Panc1 (cell line): Measurements from ENCODE around the gene HOATZ. TPM values are rescaled to one million over a fixed set of nuclear protein-coding genes. Genes with fewer than 3 reads are reported as not detected.

ENCODE experiments used
- ATAC-seq: fragments of 200-7000 bp; cut with Tn5 transposase; 2 replicates; pipeline ENCODE4 v1.9.1; 2020; ENCODE audit warnings: mild to moderate bottlenecking, moderate library complexity
- BruUV-seq: library from RNA; stranded (reverse); fragments of 400-500 nt; replicated peaks from 2 replicates; lab custom pipeline; 2021; lab: Mats Ljungman, UMichigan
- CTCF ChIA-PET: fragments of 300-600 bp; sonication (Branson Sonifier 250); formaldehyde crosslinking; loops from one replicate; lab custom pipeline; 2022; ENCODE audit warnings: antibody characterized with exemption; lab: Charles Lee
- POLR2A ChIA-PET: fragments of 300-600 bp; sonication (Branson Sonifier 250); formaldehyde crosslinking; loops from one replicate; lab custom pipeline; 2022; ENCODE audit warnings: antibody characterized with exemption; lab: Charles Lee
- DNase-seq: peaks from one replicate; pipeline ENCODE4 v3.0.0-alpha.2; 2010; ENCODE audit warnings: low read depth, low spot score
- H3K27ac ChIP-seq: 2 replicates; pipeline ENCODE4 v1.5.1; 2011; ENCODE audit warnings: mild to moderate bottlenecking, low read length, inconsistent platforms
- H3K27me3 ChIP-seq: fragments of 200-500 bp; sonication (Bioruptor generic); 2 replicates; pipeline ENCODE4 v1.6.0; 2014; ENCODE audit warnings: low read length, inconsistent platforms; ENCODE audit not compliant: control insufficient read depth, insufficient read depth
- H3K36me3 ChIP-seq: fragments of 200-500 bp; sonication (Bioruptor generic); 2 replicates; pipeline ENCODE4 v1.5.1; 2014; ENCODE audit warnings: inconsistent platforms, mild to moderate bottlenecking, low read length, moderate library complexity; ENCODE audit not compliant: control insufficient read depth, insufficient read depth
- H3K4me1 ChIP-seq: 2 replicates; pipeline ENCODE4 v1.5.1; 2011; ENCODE audit warnings: inconsistent platforms, mild to moderate bottlenecking, low read length, moderate library complexity; ENCODE audit not compliant: control insufficient read depth, insufficient read depth
- H3K4me3 ChIP-seq, 2 experiments: 2 replicates each; pipeline ENCODE4 v1.5.1; 2011 to 2012; ENCODE audit warnings: low read depth in 2 of 2, low read length in 2 of 2, mild to moderate bottlenecking in 2 of 2, inconsistent platforms in 1 of 2, moderate library complexity in 1 of 2
- H3K9me3 ChIP-seq: fragments of 200-500 bp; sonication (Bioruptor generic); 2 replicates; pipeline ENCODE4 v1.5.1; 2014; ENCODE audit warnings: low read depth, mild to moderate bottlenecking, inconsistent platforms, low read length, moderate library complexity; ENCODE audit not compliant: control insufficient read depth, insufficient read depth
- CTCF ChIP-seq: fragments of 450-650 bp; IDR thresholded peaks from 2 replicates; pipeline ENCODE4 v1.5.1; 2017; ENCODE audit warnings: mild to moderate bottlenecking
- POLR2AphosphoS5 ChIP-seq: IDR thresholded peaks from 2 replicates; pipeline ENCODE4 v1.6.1; 2012; ENCODE audit warnings: mild to moderate bottlenecking, low read depth, low read length, moderate library complexity
- SIN3A ChIP-seq: IDR thresholded peaks from 2 replicates; pipeline ENCODE4 v1.6.1; 2012; ENCODE audit warnings: low read depth, mild to moderate bottlenecking, low read length, moderate library complexity, borderline replicate concordance; ENCODE audit not compliant: insufficient read depth
- TCF7L2 ChIP-seq: IDR thresholded peaks from 2 replicates; pipeline ENCODE4 v1.6.1; 2011; ENCODE audit warnings: mild to moderate bottlenecking, low read depth, low read length, inconsistent platforms
- in situ Hi-C: cut with HindIII; loops from 2 replicates; pipeline ENCODE4 v1.10.0; 2016; ENCODE audit warnings: low sequenced_read_pairs, low pct_unique_long_range_greater_than_20kb
- intact Hi-C: fragments of 100-400 bp; cut with micrococcal nuclease; formaldehyde crosslinking; loops from one replicate; pipeline ENCODE4 v1.10.0; 2022; ENCODE audit not compliant: unreplicated experiment
- total RNA-seq: library from RNA; stranded (reverse); gene quantifications from one replicate; pipeline ENCODE4 v1.2.1, GENCODE V29; 2021; ENCODE audit not compliant: unreplicated experiment
- TF ChIP-seq, protein P1 (sequence below), 2 experiments: IDR thresholded peaks; 2 replicates each; pipeline ENCODE4 v1.6.1; 2011 to 2012; ENCODE audit warnings: low read depth in 2 of 2, control low read depth in 1 of 2, low read length in 1 of 2, mild to moderate bottlenecking in 1 of 2, moderate library complexity in 1 of 2; ENCODE audit not compliant: insufficient read depth in 1 of 2

The HOATZ gene
- total RNA-seq, 1 experiment from 2014 or later = not detected

DNA sequence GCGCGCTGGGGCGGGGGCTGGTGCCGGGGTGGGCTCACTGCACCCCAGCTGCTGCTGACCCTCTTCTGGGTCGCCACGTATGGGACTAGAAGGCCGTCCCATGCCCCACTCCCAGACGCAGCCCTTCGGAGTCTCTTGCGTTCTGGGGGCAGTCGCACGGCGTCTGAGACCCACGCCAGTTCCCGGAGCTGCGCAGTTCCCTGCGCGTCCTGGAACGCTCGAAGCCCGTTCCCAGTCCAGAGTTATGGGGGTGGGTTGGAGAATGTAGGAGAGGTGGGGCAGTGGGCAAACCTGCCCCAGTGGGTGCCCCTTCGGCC, 26.3 kb downstream of the HOATZ start:
- in situ Hi-C loops = no loop called here

DNA sequence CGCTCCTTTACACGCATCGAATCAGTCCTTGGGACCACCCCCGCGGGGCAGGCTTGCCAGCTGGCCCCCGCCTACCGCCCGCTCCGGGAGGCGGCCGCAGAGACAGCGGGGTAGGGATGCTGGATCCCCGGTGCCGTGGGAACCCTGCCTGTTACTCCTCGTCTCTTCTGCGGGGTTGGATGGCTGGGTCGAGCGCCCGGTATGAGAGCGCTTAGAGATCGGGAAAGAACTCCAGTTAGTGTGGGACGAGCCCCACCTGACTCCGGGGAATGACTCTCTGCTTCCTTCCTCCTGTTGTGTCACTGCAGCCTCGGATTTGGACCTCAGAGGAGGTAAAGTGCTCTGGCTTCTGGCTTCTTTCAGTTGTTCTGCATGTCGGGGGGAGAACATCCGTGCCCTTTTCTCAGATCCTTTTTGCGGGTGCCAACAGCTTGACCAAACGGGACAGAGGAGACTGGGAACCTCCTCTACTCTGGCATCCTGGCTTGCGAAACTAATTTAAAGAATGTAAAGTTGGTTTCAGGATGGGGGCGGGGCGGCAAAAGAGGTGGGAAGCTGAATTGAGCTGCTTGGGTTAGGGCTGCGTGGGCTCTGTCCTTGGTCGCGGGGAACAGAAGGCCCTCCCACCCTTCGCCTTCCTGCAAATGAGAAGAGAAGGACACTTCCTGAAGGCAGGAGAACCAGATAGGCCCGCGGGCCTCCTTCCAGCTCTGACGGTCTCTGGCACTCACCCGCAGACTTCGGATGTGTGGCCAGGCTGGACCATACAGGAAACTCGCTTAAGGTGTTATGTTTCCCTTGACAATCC, 26.9 kb downstream of the HOATZ start:
- H3K27me3 ChIP-seq = peaks cover 23% of the 10 kb centered on the region

More for the DNA sequence above, 26.3 kb downstream of the HOATZ start:
- Histone ChIP-seq H3K9me3 (no peaks in the 10 kb centered on the region), H3K27ac (no peak overlapping the region), H3K36me3 (no peaks in the 10 kb centered on the region), H3K27me3 (peaks cover 23% of the 10 kb centered on the region), H3K4me1 (peaks cover 7% of the 10 kb centered on the region; the same call in 1 of the 2 replicates), H3K4me3 (peak overlapping the region; percentile 38 to 58)
- no TSS peak for BruUV-seq
- ChIA-PET CTCF (no interaction called here), POLR2A (no interaction called here)
- no peak for TF ChIP-seq TCF7L2
- ATAC-seq (peak; percentile 67), DNase-seq (no peak)
- intact Hi-C loops = no loop called here

DNA sequence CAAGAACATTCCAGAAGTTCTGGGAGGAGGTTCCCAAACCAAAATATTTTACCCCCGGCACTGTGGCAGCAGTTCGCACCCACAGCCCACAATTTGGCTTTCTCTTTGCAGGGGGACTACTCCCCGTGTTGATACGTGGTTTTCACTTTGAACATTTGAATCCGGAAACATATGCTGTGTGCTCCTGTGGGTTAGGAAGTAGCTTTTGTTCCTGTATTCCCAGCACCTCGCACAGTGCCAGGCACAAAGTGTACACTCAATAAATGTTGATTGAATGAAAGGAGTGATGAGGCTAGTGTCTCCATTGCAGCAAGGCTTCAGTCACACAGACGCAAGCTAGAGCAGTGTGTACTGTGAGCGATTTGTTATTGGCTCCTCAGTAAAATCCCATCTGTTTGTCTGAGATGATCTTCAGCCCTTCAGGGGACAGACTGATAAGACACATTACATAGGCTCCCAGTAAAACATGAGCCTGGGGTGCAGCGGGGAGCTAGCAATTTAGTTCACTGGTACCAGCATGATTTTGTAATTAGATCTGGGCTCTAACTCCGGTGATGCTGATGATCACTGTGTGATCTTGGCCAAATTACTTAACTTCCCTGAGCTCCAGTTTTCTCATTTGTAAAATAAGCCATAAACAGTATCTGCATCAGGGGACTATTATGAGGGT, 28.2 kb downstream of the HOATZ start:
- no peaks in the 10 kb centered on the region for H3K9me3 ChIP-seq
- intact Hi-C loops = no loop called here
- no peak for DNase-seq

More for the DNA sequence above, 26.9 kb downstream of the HOATZ start:
- intact Hi-C loops (no loop called here), in situ Hi-C loops (no loop called here)
- CTCF ChIA-PET = no interaction called here
- POLR2A ChIA-PET = no interaction called here
- Histone ChIP-seq H3K36me3 (no peaks in the 10 kb centered on the region), H3K4me3 (peak overlapping the region; percentile 38 to 58), H3K27ac (no peak overlapping the region), H3K9me3 (no peaks in the 10 kb centered on the region), H3K4me1 (peaks cover 7% of the 10 kb centered on the region; the same call in 1 of the 2 replicates)
- ATAC-seq (peak; percentile 68), DNase-seq (no peak)
- no TSS peak for BruUV-seq
- no peak for TF ChIP-seq TCF7L2

More for the DNA sequence above, 28.2 kb downstream of the HOATZ start:
- no TSS peak for BruUV-seq
- H3K4me3 ChIP-seq = no peak overlapping the region; a peak in 1 of 4 replicates
- in situ Hi-C loops = no loop called here
- H3K36me3 ChIP-seq = no peaks in the 10 kb centered on the region
- ChIA-PET CTCF (no interaction called here), POLR2A (interaction anchor here (0.6 kb wide), 1 partner anchor 53 kb away, joined by 4 read pairs; no protein-coding TSS in a partner anchor)
- TF ChIP-seq, protein P1, sequence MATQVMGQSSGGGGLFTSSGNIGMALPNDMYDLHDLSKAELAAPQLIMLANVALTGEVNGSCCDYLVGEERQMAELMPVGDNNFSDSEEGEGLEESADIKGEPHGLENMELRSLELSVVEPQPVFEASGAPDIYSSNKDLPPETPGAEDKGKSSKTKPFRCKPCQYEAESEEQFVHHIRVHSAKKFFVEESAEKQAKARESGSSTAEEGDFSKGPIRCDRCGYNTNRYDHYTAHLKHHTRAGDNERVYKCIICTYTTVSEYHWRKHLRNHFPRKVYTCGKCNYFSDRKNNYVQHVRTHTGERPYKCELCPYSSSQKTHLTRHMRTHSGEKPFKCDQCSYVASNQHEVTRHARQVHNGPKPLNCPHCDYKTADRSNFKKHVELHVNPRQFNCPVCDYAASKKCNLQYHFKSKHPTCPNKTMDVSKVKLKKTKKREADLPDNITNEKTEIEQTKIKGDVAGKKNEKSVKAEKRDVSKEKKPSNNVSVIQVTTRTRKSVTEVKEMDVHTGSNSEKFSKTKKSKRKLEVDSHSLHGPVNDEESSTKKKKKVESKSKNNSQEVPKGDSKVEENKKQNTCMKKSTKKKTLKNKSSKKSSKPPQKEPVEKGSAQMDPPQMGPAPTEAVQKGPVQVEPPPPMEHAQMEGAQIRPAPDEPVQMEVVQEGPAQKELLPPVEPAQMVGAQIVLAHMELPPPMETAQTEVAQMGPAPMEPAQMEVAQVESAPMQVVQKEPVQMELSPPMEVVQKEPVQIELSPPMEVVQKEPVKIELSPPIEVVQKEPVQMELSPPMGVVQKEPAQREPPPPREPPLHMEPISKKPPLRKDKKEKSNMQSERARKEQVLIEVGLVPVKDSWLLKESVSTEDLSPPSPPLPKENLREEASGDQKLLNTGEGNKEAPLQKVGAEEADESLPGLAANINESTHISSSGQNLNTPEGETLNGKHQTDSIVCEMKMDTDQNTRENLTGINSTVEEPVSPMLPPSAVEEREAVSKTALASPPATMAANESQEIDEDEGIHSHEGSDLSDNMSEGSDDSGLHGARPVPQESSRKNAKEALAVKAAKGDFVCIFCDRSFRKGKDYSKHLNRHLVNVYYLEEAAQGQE (IDR thresholded peaks at IDR 0.05; ENCODE audit: insufficient read depth in 1 of 2, low read depth in 2 of 2, low read length in 1 of 2) = no peak
- no peak for TF ChIP-seq POLR2AphosphoS5
- no peak for TF ChIP-seq TCF7L2
- TF ChIP-seq SIN3A = no peak
- TF ChIP-seq CTCF = no peak
- H3K27me3 ChIP-seq = peaks cover 21% of the 10 kb centered on the region
- H3K4me1 ChIP-seq = peaks cover 7% of the 10 kb centered on the region; the same call in 1 of the 2 replicates
- H3K27ac ChIP-seq = no peak overlapping the region
- ATAC-seq = no peak
